Astrocyte (in vitro differentiated cells and primary cell): ENCODE measurements around the gene LCN1. TPM values are rescaled to one million over a fixed set of nuclear protein-coding genes. Genes with fewer than 3 reads are reported as not detected.

ENCODE experiments used
- DNase-seq: peaks from one replicate; pipeline ENCODE4 v3.0.0-alpha.2; 2010; ENCODE audit warnings: low read depth
- FAIRE-seq: peaks from 2 replicates; lab custom pipeline; 2011; peaks lifted over from hg19 to GRCh38; lab: Jason Lieb, UNC
- H2AFZ ChIP-seq: 2 replicates; pipeline ENCODE4 v1.6.0; 2012; ENCODE audit warnings: low read depth, low read length, inconsistent platforms
- H3K27ac ChIP-seq: 2 replicates; pipeline ENCODE4 v1.5.1; 2011; ENCODE audit warnings: low read depth, low read length, inconsistent platforms
- H3K27me3 ChIP-seq: 2 replicates; pipeline ENCODE4 v1.6.0; 2011; ENCODE audit warnings: low read length, inconsistent platforms; ENCODE audit not compliant: insufficient read depth
- H3K36me3 ChIP-seq: 2 replicates; pipeline ENCODE4 v1.5.1; 2011; ENCODE audit warnings: low read length, inconsistent platforms; ENCODE audit not compliant: insufficient read depth
- H3K4me1 ChIP-seq: 2 replicates; pipeline ENCODE4 v1.5.1; 2011; ENCODE audit warnings: low read length, inconsistent platforms; ENCODE audit not compliant: insufficient read depth
- H3K4me2 ChIP-seq: 2 replicates; pipeline ENCODE4 v1.6.0; 2012; ENCODE audit warnings: low read length, inconsistent platforms
- H3K4me3 ChIP-seq: 2 replicates; pipeline ENCODE4 v1.5.1; 2011; ENCODE audit warnings: low read depth, mild to moderate bottlenecking, low read length, inconsistent platforms; ENCODE audit not compliant: insufficient read depth
- H3K79me2 ChIP-seq: 2 replicates; pipeline ENCODE4 v1.6.0; 2012; ENCODE audit warnings: mild to moderate bottlenecking, low read length, inconsistent platforms; ENCODE audit not compliant: insufficient read depth
- H3K9ac ChIP-seq: 2 replicates; pipeline ENCODE4 v1.6.0; 2012; ENCODE audit warnings: mild to moderate bottlenecking, low read length, inconsistent platforms
- H3K9me3 ChIP-seq: 2 replicates; pipeline ENCODE4 v1.5.1; 2012; ENCODE audit warnings: low read depth, mild to moderate bottlenecking, low read length, inconsistent platforms; ENCODE audit not compliant: insufficient read depth
- H4K20me1 ChIP-seq: 2 replicates; pipeline ENCODE4 v1.6.0; 2012; ENCODE audit warnings: low read length, inconsistent platforms; ENCODE audit not compliant: insufficient read depth
- H3K27ac Mint-ChIP-seq: one replicate; pipeline ENCODE4 v1.8.0; 2021; ENCODE audit warnings: mild to moderate bottlenecking, mixed read lengths; ENCODE audit not compliant: unreplicated experiment
- H3K27me3 Mint-ChIP-seq: one replicate; pipeline ENCODE4 v1.8.0; 2021; ENCODE audit warnings: low read depth, mixed read lengths; ENCODE audit not compliant: unreplicated experiment
- H3K36me3 Mint-ChIP-seq: one replicate; pipeline ENCODE4 v1.8.0; 2021; ENCODE audit warnings: low read depth, mixed read lengths; ENCODE audit not compliant: unreplicated experiment
- H3K4me1 Mint-ChIP-seq: one replicate; pipeline ENCODE4 v1.8.0; 2021; ENCODE audit warnings: low read depth, mixed read lengths; ENCODE audit not compliant: unreplicated experiment
- H3K4me3 Mint-ChIP-seq: one replicate; pipeline ENCODE4 v1.8.0; 2021; ENCODE audit warnings: mild to moderate bottlenecking, moderate library complexity, mixed read lengths; ENCODE audit not compliant: unreplicated experiment
- H3K9me3 Mint-ChIP-seq: one replicate; pipeline ENCODE4 v1.8.0; 2021; ENCODE audit warnings: mild to moderate bottlenecking, mixed read lengths; ENCODE audit not compliant: unreplicated experiment
- CTCF ChIP-seq: IDR thresholded peaks from 2 replicates; pipeline ENCODE4 v1.5.1; 2011; ENCODE audit warnings: low read depth, mild to moderate bottlenecking, inconsistent platforms, low read length, moderate library complexity; ENCODE audit not compliant: insufficient read depth
- EZH2 ChIP-seq: IDR thresholded peaks from 2 replicates; pipeline ENCODE4 v1.6.1; 2012; ENCODE audit warnings: mild to moderate bottlenecking, low read length, inconsistent platforms; ENCODE audit not compliant: insufficient read depth
- total RNA-seq: library from RNA; stranded (reverse); gene quantifications from 2 replicates; pipeline ENCODE4 v1.2.1, GENCODE V29; 2021

LCN1 gene
- total RNA-seq, 1 donor from 2014 or later = not detected

- no peak for TF ChIP-seq EZH2
- no peak for TF ChIP-seq CTCF
- no peak overlapping the region for H3K27ac ChIP-seq
- H3K4me1 Mint-ChIP-seq = peaks cover 2% of the 10 kb centered on the region
- FAIRE-seq = no peak
- H3K9ac ChIP-seq = no peak overlapping the region
- no peaks in the 10 kb centered on the region for H3K9me3 Mint-ChIP-seq
- no peaks in the 10 kb centered on the region for H3K4me1 ChIP-seq
- H4K20me1 ChIP-seq = no peaks in the 10 kb centered on the region
- no peak overlapping the region for H3K4me3 ChIP-seq
- no peak overlapping the region for H2AFZ ChIP-seq
- H3K36me3 Mint-ChIP-seq = no peaks in the 10 kb centered on the region
- H3K79me2 ChIP-seq = no peaks in the 10 kb centered on the region
- no peak overlapping the region for H3K4me3 Mint-ChIP-seq
- H3K36me3 ChIP-seq = no peaks in the 10 kb centered on the region
- H3K27me3 Mint-ChIP-seq = peaks cover 4% of the 10 kb centered on the region
- peaks cover 3% of the 10 kb centered on the region for H3K27me3 ChIP-seq
- no peak overlapping the region for H3K27ac Mint-ChIP-seq
- DNase-seq = no peak
- H3K4me2 ChIP-seq = no peak overlapping the region
- H3K9me3 ChIP-seq = no peaks in the 10 kb centered on the region
These were observed 5.9 kb upstream of the LCN1 start for GRCh38 chr9:135515083-135515951.

DNA sequence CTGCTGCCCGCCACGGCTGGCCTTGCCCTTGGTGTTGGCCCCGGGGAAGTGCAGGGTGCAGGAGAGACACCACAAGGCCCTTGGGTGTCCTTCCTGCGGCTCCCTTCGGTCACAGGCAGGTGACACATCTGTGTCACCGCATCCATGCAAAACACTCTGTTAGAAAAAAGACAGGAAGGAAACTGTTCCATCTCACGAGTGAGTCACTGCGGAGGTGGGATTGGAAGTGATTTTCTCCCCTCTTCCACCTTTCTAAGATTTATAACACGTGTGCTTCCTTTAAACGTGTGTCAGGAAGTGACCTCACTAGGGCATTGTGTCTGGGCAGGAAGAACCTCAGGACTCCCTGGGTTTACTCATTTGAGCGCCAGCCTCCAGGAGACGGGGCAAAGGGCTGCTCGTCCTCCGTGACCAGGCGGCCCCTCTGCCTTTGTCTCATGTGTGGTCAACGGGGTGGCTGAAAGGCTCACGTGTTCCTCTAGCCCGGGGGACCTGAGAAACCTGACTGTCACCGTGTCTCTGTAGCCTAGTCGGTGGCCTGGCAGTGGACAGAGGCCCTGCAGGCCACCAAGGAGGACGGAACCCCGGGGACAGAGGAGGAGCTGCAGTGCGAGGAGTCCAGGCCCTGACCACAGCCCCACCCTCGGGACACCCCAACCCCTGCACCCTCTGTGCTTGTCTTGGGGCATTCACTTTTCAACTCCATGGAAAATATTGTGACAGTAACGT, 4.9 kb upstream of the LCN1 start:
- H3K4me1 Mint-ChIP-seq = peaks cover 2% of the 10 kb centered on the region
- no peaks in the 10 kb centered on the region for H3K9me3 Mint-ChIP-seq
- Histone ChIP-seq H2AFZ (no peak overlapping the region), H3K4me3 (no peak overlapping the region), H3K79me2 (no peaks in the 10 kb centered on the region), H3K4me2 (no peak overlapping the region), H4K20me1 (no peaks in the 10 kb centered on the region), H3K9ac (no peak overlapping the region), H3K9me3 (no peaks in the 10 kb centered on the region), H3K36me3 (no peaks in the 10 kb centered on the region), H3K4me1 (no peaks in the 10 kb centered on the region), H3K27me3 (peaks cover 3% of the 10 kb centered on the region), H3K27ac (no peak overlapping the region)
- H3K4me3 Mint-ChIP-seq = no peak overlapping the region
- peaks cover 11% of the 10 kb centered on the region for H3K27me3 Mint-ChIP-seq
- no peak for FAIRE-seq
- H3K36me3 Mint-ChIP-seq = no peaks in the 10 kb centered on the region
- H3K27ac Mint-ChIP-seq = no peak overlapping the region
- no peak for TF ChIP-seq EZH2
- TF ChIP-seq CTCF = no peak
- DNase-seq = no peak
